Activated CD4-positive, alpha-beta T cell treated with anti-CD3 and anti-CD28 coated beads for 48 hours (primary cell): ENCODE results near the gene C4A.
A peak's percentile ranks its signal among the peaks of the same experiment; 100 is the strongest.
"Not testable (repeated sequence)": the region's sequence is repeated elsewhere in the genome, so short reads cannot be mapped to it uniquely, and the experiment has no call there.

Experiments used
- DNase-seq: peaks from one replicate; pipeline ENCODE4 v3.0.0-alpha.2; 2020

C4A gene

GRCh38 chr6:31981744-31982143, at the start of gene C4A:
Gene C4A (plus strand): TSS chr6:31982057. CDS start chr6:31982108, 51 bp downstream.
- not testable (repeated sequence) for DNase-seq

- not testable (repeated sequence) for DNase-seq
These were observed 49.7 kb upstream of the C4A start for GRCh38 chr6:31932137-31932536.

GRCh38 chr6:31933537-31933936, 48.3 kb upstream of the C4A start:
- DNase-seq: no peak

GRCh38 chr6:31935021-31935420, 46.8 kb upstream of the C4A start:
- DNase-seq: no peak

- DNase-seq: no peak
These were observed 46.0 kb upstream of the C4A start for GRCh38 chr6:31935823-31936222.

- no peak for DNase-seq
These were observed 41.6 kb upstream of the C4A start for GRCh38 chr6:31940256-31940664.

- no peak for DNase-seq
These were observed 38.1 kb upstream of the C4A start for GRCh38 chr6:31943742-31944141.

DNA sequence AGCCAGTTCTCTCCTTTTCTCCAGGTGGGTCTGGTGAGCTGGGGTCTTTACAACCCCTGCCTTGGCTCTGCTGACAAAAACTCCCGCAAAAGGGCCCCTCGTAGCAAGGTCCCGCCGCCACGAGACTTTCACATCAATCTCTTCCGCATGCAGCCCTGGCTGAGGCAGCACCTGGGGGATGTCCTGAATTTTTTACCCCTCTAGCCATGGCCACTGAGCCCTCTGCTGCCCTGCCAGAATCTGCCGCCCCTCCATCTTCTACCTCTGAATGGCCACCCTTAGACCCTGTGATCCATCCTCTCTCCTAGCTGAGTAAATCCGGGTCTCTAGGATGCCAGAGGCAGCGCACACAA, 36.7 kb upstream of the C4A start:
- no peak for DNase-seq

DNA sequence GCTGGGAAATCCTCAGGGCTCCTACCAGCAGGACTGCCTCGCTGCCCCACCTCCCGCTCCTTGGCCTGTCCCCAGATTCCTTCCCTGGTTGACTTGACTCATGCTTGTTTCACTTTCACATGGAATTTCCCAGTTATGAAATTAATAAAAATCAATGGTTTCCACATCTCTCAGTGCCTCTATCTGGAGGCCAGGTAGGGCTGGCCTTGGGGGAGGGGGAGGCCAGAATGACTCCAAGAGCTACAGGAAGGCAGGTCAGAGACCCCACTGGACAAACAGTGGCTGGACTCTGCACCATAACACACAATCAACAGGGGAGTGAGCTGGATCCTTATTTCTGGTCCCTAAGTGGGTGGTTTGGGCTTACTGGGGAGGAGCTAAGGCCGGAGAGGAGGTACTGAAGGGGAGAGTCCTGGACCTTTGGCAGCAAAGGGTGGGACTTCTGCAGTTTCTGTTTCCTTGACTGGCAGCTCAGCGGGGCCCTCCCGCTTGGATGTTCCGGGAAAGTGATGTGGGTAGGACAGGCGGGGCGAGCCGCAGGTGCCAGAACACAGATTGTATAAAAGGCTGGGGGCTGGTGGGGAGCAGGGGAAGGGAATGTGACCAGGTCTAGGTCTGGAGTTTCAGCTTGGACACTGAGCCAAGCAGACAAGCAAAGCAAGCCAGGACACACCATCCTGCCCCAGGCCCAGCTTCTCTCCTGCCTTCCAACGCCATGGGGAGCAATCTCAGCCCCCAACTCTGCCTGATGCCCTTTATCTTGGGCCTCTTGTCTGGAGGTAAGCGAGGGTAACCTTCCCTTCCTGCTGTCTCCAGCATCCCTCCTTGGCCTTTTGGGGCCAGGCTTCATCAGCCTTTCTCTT, 36.1 kb upstream of the C4A start, which contains the start of gene CFB:
Gene CFB, plus strand, starts transcription at position 589 of the 863 bp plus-strand sequence. Its CDS starts 127 bp downstream, at position 716.
- peak; percentile 11 for DNase-seq

- no peak for DNase-seq
These were observed 35.4 kb upstream of the C4A start for GRCh38 chr6:31946370-31946885.

DNA sequence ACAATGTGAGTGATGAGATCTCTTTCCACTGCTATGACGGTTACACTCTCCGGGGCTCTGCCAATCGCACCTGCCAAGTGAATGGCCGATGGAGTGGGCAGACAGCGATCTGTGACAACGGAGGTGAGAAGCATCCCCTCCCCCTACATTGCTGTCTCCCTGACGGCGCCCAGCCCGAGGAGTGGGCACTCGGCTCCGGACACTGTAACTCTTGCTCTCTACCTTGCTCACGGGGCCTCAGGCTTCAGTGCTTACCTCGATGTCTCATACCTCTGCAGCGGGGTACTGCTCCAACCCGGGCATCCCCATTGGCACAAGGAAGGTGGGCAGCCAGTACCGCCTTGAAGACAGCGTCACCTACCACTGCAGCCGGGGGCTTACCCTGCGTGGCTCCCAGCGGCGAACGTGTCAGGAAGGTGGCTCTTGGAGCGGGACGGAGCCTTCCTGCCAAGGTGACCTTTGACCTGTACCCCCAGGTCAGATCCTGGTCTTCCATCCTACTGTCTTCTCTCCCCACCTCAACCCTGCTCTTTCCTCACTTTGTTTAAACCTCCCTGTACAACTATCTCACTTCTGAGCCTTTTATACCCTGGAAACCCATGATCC, 34.7 kb upstream of the C4A start:
- no peak for DNase-seq

DNA sequence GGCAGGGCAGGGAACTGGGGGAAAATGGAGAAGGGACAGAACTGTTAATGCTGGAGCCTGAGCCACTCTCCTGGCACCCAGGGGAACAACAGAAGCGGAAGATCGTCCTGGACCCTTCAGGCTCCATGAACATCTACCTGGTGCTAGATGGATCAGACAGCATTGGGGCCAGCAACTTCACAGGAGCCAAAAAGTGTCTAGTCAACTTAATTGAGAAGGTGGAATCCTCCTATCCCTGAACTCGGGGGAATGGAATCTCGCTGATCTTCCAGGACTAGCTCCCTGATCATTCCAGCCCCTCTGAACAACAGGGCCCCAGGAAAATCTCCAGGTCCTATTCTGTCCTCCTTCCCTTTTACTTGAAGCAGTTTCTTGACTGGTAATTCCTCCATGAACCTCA, 34.0 kb upstream of the C4A start:
- no peak for DNase-seq

GRCh38 chr6:31948306-31948705, 33.6 kb upstream of the C4A start:
- no peak for DNase-seq

- no peak for DNase-seq
These were observed 33.0 kb upstream of the C4A start for GRCh38 chr6:31948753-31949413.

- no peak for DNase-seq
These were observed 31.8 kb upstream of the C4A start for GRCh38 chr6:31949926-31950548.

DNA sequence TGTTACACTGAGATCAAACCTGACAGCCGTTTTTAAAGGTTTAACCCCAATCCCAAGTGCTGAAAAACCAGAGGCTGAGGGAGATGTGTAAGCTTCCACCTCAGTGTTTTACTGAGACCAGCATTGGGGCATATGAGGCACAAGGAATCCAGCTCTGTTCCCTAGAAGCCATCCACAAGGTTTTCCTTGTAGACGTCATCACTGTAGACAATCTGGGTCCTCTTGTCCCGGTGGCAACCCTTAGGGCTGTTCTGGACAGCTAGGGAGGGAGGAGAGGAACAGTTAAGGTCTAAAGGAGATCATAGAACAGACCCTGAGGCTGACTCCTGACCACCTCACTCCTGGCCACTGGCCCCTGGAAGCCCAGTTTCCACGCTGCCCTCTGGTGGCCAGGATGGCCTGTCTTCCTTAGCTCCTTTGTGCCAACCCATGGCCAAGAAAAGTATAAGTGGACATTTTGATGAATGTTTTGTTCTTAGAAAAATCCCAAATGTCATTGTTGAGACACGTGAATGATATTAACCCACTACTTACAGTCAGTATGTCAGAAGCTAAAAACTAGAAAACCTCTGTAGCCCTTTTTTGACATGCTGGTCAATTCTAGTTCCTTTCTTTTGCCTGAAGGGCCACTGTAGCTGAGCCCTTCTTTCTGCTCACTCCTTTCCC, 29.6 kb upstream of the C4A start:
- peak; percentile 51 for DNase-seq

GRCh38 chr6:31952890-31953289, 29.0 kb upstream of the C4A start:
- no peak for DNase-seq

DNA sequence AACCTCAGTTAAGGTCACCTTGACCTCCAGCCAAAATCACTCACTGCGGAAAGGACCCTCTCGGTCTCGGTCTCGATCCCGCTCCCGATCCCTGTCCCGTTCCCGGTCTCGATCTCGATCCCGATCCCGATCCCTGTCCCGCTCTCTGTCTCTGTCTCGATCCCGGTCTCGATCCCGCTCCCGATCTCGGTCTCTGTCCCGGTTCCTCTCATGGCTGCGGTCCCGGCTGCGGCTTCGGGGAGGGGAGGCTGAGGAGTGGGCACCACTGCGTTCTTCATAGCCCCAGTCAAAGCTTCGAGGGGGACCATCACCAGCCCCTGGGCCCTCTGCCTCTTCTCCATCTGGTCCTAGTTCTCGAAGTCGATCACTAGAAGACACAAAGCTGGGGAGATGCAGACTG, 27.3 kb upstream of the C4A start:
- no peak for DNase-seq

DNA sequence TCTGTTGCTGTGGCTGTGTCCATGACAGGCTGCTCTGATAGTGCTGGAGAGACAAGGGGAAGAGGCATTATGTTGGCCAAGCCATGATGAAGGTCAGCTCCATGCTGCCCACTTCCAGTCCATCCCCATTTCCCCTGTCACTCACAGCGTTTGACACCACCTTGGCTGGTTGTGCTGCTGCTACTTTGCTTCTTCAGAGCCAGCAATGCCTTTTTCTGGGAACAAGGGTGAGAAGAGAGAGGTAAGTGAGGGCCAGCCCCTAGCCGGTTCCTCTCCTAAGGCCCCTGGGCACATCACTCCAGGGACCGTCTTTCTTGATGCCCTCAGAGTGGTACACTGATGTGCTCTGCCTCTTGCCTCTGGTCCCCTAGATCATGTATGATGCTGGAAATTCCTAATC, 25.1 kb upstream of the C4A start:
- DNase-seq: no peak

GRCh38 chr6:31958412-31958740, 23.5 kb upstream of the C4A start:
- no peak for DNase-seq

DNA sequence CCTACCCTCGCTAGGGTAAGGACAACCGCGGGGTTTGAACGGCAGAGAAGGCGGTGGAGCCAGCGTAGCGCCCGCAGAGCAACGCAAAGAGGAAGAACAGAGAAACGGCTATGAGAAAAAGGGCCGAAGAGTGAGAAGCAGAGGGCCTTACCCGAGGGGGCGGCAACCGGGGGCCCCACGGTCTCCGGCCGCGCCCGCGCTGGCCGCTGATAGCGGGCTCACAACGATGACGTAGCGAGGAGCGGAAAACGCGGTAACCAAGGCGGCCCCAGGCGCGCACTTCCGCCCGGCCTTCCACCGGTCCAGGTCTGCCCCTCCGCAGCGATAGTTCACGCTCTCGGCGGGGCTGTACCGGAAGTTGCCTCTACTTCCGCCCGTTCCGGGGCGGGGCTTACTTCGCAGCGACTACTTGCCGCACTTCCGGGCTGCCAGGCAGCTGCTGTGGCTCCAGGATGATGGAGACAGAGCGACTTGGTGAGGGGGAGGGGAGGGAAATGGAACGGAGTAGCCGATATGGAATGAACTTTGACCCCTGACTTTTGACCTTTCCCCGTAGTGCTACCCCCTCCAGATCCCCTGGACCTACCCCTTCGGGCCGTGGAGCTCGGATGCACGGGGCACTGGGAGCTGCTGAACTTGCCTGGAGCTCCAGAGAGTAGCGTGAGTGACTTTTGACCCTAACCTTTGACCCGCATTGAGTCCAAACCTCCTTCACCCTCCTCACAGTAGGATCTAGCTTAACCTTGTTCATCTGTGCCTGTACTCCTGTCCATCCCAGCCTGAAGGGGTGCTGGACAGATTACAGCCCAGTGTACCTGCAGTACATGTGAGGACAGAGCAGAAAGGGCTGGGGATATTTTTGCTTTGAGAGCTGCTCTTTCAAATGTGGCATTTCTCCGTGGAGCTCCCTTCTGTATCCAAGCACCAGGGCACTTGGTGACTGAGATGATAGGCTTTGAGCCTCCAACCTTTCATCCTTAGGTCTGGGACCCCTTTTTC, 22.8 kb upstream of the C4A start, which contains the start of the genes NELFE and SKIC2:
Gene NELFE, minus strand, starts transcription at position 231 of the 999 bp plus-strand sequence. CDS start 525 bp downstream, outside the sequence.
Gene SKIC2, plus strand, starts transcription at position 435 of the 999 bp plus-strand sequence. Its CDS starts 18 bp downstream, at position 453.
- peak; percentile 99 for DNase-seq
